HS-27A (cell line): ENCODE data around the gene VPS11.
A peak's percentile ranks its signal among the peaks of the same experiment; 100 is the strongest.
"Not testable (repeated sequence)": the region's sequence is repeated elsewhere in the genome, so short reads cannot be mapped to it uniquely, and the experiment has no call there.

ENCODE experiments used
- DNase-seq: peaks from one replicate; pipeline ENCODE4 v3.0.0-alpha.2; 2012; ENCODE audit warnings: low read depth, missing footprints

The VPS11 gene

GRCh38 chr11:119038884-119039283, 28.7 kb upstream of the VPS11 start:
- no peak for DNase-seq

GRCh38 chr11:119039471-119039870, 28.1 kb upstream of the VPS11 start:
- DNase-seq = not testable (repeated sequence)

GRCh38 chr11:119041821-119042514, 25.6 kb upstream of the VPS11 start:
- no peak for DNase-seq

DNA sequence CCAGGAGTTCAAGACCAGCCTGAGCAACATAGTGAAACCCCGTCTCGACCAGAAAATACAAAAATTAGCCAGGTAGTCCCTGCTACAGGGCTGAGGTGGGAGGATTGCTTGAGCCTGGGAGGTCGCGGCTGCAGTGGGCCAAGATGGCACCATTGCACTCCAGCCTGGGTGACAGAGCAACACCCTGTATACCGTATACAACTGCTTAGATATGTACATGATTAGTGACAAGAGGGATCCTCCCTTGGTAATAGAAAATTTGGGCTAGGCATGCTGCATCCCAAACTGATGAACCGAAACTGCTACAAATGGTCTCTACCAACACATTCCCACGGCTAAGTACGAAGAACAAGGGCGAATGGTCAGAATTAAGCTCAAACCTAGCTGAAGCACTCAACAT, 24.7 kb upstream of the VPS11 start:
- DNase-seq = no peak

- DNase-seq = no peak
Measured at GRCh38 chr11:119044708-119045107, 22.9 kb upstream of the VPS11 start.

GRCh38 chr11:119046489-119046888, 21.1 kb upstream of the VPS11 start:
- no peak for DNase-seq

DNA sequence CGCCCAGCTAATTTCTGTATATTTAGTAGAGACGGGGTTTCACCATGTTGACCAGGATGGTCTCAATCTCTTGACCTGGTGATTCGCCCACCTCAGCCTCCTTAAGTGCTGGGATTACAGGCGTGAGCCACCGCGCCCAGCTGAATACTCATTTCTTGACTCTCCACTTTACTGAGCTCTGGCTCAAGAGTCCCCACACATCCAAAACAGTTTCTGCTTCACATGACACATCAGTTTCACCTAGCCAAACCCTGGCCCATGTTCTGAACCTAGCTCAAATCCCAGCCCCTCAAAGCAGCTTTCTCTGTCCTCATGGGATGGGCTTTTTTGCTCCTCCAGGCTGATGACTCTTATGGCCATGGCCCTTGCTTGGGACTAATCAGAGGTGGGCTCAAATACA, 20.4 kb upstream of the VPS11 start:
- no peak for DNase-seq

- no peak for DNase-seq
Measured at GRCh38 chr11:119048644-119049043, 19.0 kb upstream of the VPS11 start.

DNA sequence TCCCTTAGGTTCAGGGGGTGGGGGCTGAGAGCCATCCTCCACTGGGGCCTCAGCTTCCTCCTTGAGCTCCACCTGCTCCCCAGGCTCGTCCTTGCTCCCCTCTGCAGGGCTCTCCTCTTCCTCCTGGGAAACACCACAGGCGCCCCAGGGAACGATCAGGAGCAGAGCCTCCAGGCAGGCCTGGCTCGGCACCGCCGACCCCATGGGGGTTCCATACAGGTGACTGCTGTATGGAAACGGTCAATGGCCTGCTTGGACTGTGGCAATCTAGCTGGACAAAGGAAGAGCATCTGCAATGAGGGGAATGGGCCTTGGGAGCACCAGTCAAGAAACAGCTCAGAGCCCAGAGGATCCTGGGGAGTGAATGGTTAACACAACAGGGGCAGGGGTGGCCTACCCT, 18.5 kb upstream of the VPS11 start:
- DNase-seq = no peak

GRCh38 chr11:119051440-119052162, 16.0 kb upstream of the VPS11 start:
- no peak for DNase-seq

GRCh38 chr11:119052163-119052814, 15.3 kb upstream of the VPS11 start:
- no peak for DNase-seq

DNA sequence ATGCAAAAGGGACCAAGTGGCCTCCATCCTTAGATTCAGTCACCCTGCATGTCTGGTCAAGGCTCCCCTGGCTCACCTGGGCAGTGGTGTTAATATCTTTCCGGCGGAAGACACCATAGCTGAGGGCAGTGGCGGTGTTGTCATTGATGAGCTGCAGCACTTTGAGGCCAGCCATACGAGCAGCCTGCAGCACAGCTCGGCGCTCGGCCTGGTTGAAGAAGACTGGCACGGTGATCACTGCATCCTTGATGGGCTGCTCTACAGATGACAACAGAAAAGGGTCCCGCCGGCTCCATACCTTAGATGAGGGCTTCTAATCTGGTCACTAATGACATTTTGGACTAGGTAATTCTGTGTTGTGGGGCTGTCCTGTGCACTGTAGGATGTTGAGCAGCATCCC, 13.2 kb upstream of the VPS11 start:
- no peak for DNase-seq

DNA sequence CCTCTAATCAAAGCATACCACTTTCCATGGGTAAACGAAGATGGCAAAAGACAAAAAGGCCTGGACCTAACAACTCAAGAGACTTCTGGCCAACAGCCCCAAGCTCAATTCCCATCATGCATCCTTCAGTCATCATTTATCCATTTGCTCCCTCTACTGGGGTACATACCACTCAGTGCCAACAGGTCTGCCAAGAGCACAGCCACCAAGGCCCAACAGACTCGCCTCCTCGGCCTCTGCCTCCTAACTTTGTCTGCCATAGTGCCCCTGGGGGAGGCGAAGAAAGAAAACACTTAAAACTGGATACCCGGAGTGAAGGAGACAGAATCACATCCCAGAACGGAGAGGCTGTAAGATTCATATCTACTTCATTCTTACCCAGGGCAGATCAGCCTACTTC, 11.7 kb upstream of the VPS11 start:
- no peak for DNase-seq

GRCh38 chr11:119056421-119056999, 11.1 kb upstream of the VPS11 start:
- DNase-seq = no peak

DNA sequence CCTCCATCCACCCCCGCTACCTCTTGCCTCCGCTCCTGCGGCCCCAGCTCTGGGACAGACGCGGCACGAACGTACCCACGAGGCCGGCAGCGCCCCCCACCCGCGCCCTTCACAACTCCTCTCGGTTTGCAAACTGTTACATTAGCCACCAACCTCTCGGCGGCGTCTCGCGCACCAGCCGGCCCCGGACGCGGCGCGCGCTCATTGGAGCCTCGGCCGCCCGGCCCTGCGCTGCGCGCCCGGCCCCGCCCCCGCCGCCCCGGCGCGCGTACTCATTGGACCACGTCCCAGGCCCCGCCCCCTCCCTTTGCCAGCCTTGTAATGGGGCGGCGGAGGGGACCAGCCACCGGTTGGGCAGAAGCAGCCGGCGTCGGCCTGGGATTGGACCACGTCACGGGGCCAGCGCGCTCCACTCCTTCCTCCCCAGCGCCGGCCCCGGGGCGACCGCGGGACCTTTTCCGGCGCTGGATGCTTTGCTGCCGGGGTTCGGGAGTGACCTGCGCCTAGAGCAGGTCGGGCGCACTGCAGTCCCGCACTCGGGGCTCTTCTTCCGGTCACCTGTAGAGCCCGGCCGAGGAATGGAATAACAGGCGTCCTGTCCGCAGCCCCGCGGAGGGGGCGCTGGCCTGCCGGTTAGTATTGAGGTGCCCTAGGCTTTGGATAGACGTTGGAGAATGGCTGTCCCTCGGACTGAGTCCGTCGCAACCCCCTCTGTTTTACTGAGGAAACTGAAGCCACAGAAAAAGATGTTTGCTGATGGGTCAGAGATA, 10.4 kb upstream of the VPS11 start, which contains the start of gene HYOU1:
Gene HYOU1 (minus strand): TSS at position 206 of the 770 bp plus-strand sequence. CDS start 1,045 bp downstream, outside the sequence.
- peak; percentile 54 for DNase-seq

DNA sequence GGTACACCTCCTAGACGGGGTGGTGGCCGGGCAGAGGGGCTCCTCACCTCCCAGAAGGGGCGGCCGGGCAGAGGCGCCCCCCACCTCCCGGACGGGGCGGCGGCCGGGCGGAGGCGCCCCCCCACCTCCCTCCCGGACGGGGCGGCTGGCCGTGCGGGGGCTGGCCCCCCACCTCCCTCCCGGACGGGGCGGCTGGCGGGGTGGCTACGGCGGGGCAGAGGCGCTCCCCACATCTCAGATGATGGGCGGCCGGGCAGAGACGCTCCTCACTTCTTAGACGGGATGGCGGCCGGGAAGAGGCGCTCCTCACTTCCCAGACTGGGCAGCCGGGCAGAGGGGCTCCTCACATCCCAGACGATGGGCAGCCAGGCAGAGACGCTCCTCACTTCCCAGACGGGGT, 8.5 kb upstream of the VPS11 start:
- DNase-seq = not testable (repeated sequence)

- DNase-seq = no peak
Measured at GRCh38 chr11:119061256-119061655, 6.4 kb upstream of the VPS11 start.

DNA sequence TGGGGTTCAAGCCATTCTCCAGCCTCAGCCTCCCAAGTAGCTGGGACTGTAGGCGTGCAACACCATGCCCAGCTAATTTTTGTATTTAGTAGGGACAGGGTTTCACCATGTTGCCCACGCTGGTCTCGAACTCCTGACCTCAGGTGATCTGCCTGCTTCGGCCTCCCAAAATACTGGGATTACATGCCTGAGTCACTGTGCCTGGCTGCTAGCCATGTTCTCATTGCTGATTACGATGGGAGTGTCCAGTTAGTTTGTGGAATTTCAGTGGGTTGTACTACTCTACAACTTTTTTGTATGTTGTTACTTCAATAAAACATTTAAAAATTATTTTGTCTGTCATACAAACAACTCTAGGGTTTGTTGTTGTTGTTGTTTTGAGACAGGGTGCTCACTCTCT, 4.8 kb upstream of the VPS11 start:
- no peak for DNase-seq

- no peak for DNase-seq
Measured at GRCh38 chr11:119065369-119065768, 2.2 kb upstream of the VPS11 start.

DNA sequence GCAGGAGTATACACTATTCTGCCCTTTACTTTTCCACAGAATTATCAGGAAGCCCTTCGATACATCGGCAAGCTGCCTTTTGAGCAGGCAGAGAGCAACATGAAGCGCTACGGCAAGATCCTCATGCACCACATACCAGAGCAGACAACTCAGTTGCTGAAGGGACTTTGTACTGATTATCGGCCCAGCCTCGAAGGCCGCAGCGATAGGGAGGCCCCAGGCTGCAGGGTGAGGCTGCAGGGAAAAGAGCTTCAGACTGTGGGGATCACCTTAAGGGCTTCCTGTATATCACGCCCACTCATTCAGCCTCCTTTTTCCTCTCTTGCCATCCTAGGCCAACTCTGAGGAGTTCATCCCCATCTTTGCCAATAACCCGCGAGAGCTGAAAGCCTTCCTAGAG, 10.2 kb downstream of the VPS11 start:
- DNase-seq = no peak

DNA sequence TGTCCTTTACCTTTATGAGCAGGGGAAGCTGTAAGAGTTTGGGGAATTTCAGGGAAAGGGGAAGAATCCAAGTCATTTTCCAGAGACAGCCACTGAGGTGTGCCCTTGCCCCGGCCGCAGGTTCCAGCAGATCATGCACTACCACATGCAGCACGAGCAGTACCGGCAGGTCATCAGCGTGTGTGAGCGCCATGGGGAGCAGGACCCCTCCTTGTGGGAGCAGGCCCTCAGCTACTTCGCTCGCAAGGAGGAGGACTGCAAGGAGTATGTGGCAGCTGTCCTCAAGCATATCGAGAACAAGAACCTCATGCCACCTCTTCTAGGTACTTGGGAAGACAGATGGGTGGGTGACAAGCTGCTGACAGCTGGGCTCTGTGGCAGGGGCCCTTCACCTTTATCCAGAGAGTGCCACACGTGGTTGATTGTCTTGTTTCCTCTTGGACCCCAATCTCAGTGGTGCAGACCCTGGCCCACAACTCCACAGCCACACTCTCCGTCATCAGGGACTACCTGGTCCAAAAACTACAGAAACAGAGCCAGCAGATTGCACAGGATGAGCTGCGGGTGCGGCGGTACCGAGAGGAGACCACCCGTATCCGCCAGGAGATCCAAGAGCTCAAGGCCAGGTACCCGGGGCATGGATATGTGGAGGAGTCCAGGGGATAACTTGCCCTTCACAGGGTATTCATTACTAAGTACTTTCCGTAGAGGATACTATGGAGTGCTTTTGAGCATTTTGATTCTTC, 11.2 kb downstream of the VPS11 start:
- no peak for DNase-seq
